Endothelial cell (in vitro differentiated cells): ENCODE measurements around the gene SERPINA5. TPM values are rescaled to one million over a fixed set of nuclear protein-coding genes. Genes with fewer than 3 reads are reported as not detected.

Source experiments
- DNase-seq: peaks from one replicate; pipeline ENCODE4 v3.0.0; 2021; ENCODE audit warnings: low spot score
- H3K27ac Mint-ChIP-seq: one replicate; pipeline ENCODE4 v1.8.0; 2021; ENCODE audit warnings: mixed read lengths, inconsistent platforms; ENCODE audit not compliant: unreplicated experiment
- H3K27me3 Mint-ChIP-seq: one replicate; pipeline ENCODE4 v1.8.0; 2021; ENCODE audit warnings: mild to moderate bottlenecking, moderate library complexity, mixed read lengths, inconsistent platforms; ENCODE audit not compliant: unreplicated experiment
- H3K36me3 Mint-ChIP-seq: one replicate; pipeline ENCODE4 v1.8.0; 2021; ENCODE audit warnings: mild to moderate bottlenecking, low read depth, mixed read lengths, inconsistent platforms; ENCODE audit not compliant: unreplicated experiment
- H3K4me1 Mint-ChIP-seq: one replicate; pipeline ENCODE4 v1.8.0; 2021; ENCODE audit warnings: mild to moderate bottlenecking, mixed read lengths, inconsistent platforms; ENCODE audit not compliant: unreplicated experiment
- H3K4me3 Mint-ChIP-seq: one replicate; pipeline ENCODE4 v1.8.0; 2021; ENCODE audit warnings: mild to moderate bottlenecking, mixed read lengths, inconsistent platforms; ENCODE audit not compliant: unreplicated experiment
- H3K9me3 Mint-ChIP-seq: one replicate; pipeline ENCODE4 v1.8.0; 2021; ENCODE audit warnings: mixed read lengths, inconsistent platforms; ENCODE audit not compliant: unreplicated experiment
- total RNA-seq: library from RNA; stranded (reverse); fragmentation: NEBNext Ultra II Directional; extraction: Animal tissue kit (Norgen Biotek cat#: 25700); gene quantifications from one replicate; pipeline ENCODE4 v1.2.1, GENCODE V29; 2021; ENCODE audit not compliant: unreplicated experiment
- TF ChIP-seq, protein P1 (sequence below): fragments of 200-600 bp; sonication (generic); IDR thresholded peaks from one replicate; pipeline ENCODE4 v1.5.0; 2021; ENCODE audit warnings: antibody characterized with exemption; ENCODE audit not compliant: unreplicated experiment

The SERPINA5 gene
- total RNA-seq, 1 donor from 2014 or later = 0.26 TPM

GRCh38 chr14:94598506-94598815, 17.2 kb downstream of the SERPINA5 start:
- H3K4me1 Mint-ChIP-seq = peaks cover 7% of the 10 kb centered on the region
- H3K9me3 Mint-ChIP-seq = no peaks in the 10 kb centered on the region
- H3K27me3 Mint-ChIP-seq = peaks cover 5% of the 10 kb centered on the region
- H3K27ac Mint-ChIP-seq = no peak overlapping the region
- no peak overlapping the region for H3K4me3 Mint-ChIP-seq
- TF ChIP-seq, protein P1, sequence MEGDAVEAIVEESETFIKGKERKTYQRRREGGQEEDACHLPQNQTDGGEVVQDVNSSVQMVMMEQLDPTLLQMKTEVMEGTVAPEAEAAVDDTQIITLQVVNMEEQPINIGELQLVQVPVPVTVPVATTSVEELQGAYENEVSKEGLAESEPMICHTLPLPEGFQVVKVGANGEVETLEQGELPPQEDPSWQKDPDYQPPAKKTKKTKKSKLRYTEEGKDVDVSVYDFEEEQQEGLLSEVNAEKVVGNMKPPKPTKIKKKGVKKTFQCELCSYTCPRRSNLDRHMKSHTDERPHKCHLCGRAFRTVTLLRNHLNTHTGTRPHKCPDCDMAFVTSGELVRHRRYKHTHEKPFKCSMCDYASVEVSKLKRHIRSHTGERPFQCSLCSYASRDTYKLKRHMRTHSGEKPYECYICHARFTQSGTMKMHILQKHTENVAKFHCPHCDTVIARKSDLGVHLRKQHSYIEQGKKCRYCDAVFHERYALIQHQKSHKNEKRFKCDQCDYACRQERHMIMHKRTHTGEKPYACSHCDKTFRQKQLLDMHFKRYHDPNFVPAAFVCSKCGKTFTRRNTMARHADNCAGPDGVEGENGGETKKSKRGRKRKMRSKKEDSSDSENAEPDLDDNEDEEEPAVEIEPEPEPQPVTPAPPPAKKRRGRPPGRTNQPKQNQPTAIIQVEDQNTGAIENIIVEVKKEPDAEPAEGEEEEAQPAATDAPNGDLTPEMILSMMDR = no peak
- DNase-seq = no peak
- no peaks in the 10 kb centered on the region for H3K36me3 Mint-ChIP-seq

DNA sequence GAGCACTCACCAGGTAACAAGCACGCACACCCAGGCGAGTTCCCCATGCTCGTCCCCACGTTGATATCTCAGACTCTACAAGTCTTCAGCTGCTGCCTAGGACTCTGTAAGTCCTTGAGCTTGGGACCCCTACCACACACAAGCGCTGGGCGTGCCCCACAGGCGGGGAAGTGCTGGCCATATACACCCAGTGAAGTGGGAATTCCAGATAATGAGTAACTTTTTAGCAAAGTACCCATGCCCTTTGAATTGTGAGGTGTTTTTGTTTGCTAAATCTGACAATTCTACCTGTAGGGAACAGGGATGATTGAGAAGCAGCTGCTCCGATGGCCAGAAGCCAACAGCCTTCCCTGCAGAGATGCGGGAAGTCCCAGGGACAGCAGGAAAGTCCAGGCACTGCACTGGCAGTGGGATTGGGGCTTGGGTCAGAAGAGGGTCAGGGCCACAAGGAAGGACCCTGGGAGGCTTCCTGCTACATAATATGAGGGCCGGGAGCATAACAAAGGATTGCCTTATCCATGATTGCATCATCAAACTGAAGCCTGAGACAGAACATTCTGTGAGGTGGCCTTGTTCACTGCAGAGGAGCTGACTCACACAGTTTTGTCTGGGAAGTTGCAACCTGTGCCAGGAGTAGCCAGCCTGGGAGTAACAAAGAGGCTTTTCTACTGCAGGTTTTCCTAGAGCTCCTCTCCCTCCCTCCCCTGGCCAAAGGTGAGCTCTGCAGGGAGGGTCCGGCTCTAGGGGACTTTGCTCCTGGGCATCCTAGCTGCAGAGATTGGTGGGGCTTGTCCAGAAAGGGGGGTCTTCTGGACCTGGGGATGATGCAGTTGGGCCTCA, 17.8 kb downstream of the SERPINA5 start:
- H3K36me3 Mint-ChIP-seq = no peaks in the 10 kb centered on the region
- TF ChIP-seq, protein P1 = no peak
- H3K4me1 Mint-ChIP-seq = peaks cover 7% of the 10 kb centered on the region
- no peak overlapping the region for H3K4me3 Mint-ChIP-seq
- no peak for DNase-seq
- H3K27me3 Mint-ChIP-seq = peaks cover 5% of the 10 kb centered on the region
- no peaks in the 10 kb centered on the region for H3K9me3 Mint-ChIP-seq
- no peak overlapping the region for H3K27ac Mint-ChIP-seq

GRCh38 chr14:94599656-94600004, 18.4 kb downstream of the SERPINA5 start:
- DNase-seq = no peak
- Mint-ChIP-seq H3K27me3 (peaks cover 5% of the 10 kb centered on the region), H3K4me3 (no peak overlapping the region), H3K4me1 (peaks cover 7% of the 10 kb centered on the region), H3K36me3 (no peaks in the 10 kb centered on the region), H3K27ac (no peak overlapping the region), H3K9me3 (no peaks in the 10 kb centered on the region)
- TF ChIP-seq, protein P1 = no peak

GRCh38 chr14:94600148-94600545, 18.9 kb downstream of the SERPINA5 start:
- Mint-ChIP-seq H3K27ac (no peak overlapping the region), H3K36me3 (no peaks in the 10 kb centered on the region), H3K4me3 (no peak overlapping the region), H3K4me1 (peaks cover 7% of the 10 kb centered on the region), H3K27me3 (peaks cover 2% of the 10 kb centered on the region), H3K9me3 (no peaks in the 10 kb centered on the region)
- DNase-seq = no peak
- TF ChIP-seq, protein P1 = no peak

DNA sequence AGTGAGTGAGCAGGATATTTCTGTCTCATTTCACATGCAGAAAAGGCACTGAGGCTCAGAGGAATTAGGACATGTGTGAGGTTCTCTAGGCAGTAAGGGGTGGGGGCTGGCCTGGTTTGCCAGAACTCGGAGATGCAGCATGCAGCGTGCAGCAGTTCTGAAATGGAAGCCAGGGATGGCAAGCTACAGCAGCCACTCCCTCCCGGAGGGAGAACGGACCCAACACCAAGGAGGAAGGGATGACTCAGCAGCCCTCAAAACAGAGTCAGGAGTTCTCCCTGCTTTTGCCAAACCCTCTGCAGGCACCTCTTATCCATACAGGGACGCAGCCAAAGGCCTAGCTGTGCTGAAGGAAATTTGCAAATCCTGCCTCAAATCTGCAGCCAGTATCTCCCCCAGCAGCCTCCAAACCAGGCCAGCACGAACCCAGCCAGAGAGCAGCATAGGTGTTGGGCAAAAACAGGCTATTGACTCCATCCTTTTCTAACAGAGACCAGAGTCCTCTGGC, 20.7 kb downstream of the SERPINA5 start:
- no peaks in the 10 kb centered on the region for H3K36me3 Mint-ChIP-seq
- no peaks in the 10 kb centered on the region for H3K9me3 Mint-ChIP-seq
- TF ChIP-seq, protein P1 = no peak
- DNase-seq = no peak
- no peak overlapping the region for H3K4me3 Mint-ChIP-seq
- no peaks in the 10 kb centered on the region for H3K27me3 Mint-ChIP-seq
- H3K27ac Mint-ChIP-seq = no peak overlapping the region
- peaks cover 7% of the 10 kb centered on the region for H3K4me1 Mint-ChIP-seq
